ENCODE results near the gene APOM.

APOM gene

DNA sequence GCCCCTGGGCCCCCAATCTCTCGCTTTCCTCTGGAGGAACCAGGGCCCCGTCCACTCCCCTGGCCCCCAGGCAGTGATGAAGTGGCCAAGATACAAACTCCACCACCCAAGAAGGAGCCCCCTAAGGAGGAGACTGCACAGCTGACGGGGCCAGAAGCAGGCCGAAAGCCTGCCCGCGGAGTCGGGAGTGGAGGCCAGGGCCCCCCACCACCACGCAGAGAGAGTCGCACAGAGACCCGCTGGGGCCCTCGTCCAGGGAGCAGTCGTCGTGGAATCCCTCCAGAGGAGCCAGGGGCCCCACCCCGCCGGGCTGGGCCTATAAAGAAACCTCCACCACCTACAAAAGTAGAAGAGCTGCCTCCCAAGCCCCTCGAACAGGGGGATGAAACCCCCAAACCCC lies 24.5 kb upstream of the APOM start:
- no peak for DNase-seq (ENCODE audit: low spot score)

DNA sequence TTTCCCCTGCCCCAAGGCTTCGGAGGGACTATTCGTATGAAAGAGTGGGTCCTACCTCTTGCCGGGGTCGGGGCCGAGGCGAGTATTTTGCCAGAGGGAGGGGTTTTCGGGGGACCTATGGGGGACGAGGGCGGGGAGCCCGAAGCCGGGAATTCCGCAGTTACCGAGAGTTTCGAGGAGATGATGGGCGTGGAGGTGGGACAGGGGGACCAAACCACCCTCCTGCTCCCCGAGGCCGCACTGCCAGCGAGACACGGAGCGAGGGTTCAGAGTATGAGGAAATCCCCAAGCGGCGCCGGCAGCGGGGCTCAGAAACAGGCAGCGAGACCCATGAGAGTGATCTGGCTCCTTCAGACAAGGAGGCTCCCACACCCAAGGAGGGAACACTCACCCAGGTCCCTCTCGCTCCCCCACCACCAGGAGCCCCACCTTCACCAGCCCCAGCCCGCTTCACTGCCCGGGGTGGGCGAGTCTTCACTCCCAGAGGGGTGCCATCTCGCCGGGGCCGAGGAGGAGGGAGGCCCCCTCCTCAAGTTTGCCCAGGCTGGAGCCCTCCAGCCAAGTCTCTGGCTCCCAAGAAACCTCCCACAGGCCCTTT lies 23.9 kb upstream of the APOM start:
- DNase-seq (ENCODE audit: low spot score) = no peak

DNA sequence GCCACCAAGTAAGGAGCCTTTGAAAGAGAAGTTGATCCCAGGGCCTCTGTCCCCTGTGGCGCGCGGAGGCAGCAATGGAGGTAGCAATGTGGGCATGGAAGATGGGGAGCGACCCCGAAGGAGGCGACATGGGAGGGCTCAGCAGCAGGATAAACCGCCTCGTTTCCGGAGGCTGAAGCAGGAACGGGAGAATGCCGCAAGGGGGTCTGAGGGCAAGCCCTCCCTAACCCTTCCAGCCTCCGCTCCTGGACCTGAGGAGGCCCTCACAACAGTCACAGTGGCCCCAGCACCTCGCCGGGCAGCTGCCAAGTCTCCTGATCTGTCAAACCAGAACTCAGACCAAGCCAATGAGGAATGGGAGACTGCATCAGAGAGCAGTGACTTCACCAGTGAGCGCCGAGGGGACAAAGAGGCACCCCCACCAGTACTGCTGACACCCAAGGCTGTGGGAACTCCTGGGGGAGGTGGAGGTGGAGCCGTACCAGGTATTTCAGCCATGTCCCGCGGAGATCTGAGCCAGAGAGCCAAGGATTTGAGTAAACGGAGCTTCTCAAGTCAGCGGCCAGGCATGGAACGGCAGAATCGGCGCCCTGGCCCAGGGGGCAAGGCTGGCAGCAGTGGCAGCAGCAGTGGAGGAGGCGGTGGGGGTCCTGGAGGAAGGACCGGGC lies 23.3 kb upstream of the APOM start:
- DNase-seq (ENCODE audit: low spot score) = no peak

DNA sequence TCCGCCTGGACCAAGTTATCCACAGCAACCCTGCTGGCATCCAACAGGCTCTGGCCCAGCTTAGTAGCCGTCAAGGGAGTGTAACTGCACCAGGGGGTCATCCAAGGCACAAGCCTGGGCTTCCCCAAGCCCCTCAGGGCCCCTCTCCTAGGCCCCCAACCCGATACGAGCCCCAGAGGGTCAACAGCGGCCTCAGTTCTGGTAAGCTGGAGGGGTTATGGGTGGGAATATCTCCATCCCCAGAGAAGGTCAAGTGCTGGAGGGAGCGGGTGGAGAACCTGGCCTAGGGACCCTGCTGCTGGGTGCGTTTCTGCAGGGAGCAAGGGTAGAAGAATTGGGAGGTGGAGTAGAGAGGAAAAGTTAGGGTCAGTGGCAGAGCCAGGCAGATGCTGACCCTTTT lies 22.2 kb upstream of the APOM start:
- no peak for DNase-seq (ENCODE audit: low spot score)

DNA sequence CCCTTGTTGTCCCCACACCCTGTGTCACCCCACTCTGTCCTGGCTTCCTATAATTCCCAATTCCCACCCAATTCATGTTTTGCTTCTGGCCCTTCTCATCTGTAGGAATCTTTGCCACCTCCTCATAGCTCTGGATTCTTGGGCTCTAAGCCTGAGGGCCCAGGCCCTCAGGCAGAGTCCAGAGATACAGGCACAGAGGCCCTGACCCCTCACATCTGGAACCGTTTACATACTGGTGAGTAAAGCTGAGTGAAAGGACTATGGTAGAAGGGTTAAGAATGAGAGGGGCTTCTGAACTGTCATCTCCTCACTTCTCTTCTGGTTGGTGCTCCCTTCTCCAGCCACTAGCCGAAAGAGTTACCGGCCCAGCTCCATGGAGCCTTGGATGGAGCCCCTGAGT lies 21.6 kb upstream of the APOM start:
- peak; percentile 27 for DNase-seq (ENCODE audit: low spot score)

DNA sequence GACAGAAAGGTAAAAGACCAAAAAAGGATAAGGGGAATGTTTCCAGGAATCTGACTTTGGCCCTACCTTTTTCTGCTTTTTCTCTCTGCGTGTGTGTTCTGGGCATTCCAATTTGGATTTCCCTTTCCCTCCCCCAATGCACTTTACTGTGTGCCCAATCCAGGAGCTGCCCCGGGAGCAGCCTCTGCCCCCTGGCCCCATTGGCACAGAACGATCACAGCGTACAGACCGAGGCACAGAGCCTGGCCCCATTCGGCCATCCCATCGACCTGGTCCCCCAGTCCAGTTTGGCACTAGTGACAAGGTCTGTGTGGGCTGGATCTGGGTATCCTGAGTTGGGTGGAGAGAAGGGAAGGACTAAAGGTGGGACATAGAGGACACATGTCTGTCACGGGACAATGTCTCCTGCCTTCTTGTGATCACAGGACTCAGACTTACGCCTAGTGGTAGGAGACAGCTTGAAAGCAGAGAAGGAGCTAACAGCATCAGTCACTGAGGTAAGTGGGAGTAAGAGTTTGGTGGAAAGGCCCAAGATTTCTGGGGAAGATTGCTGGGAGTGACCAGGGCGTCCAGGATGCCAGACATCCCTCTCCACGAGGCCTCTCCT lies 20.6 kb upstream of the APOM start:
- no peak for DNase-seq (ENCODE audit: low spot score)

DNA sequence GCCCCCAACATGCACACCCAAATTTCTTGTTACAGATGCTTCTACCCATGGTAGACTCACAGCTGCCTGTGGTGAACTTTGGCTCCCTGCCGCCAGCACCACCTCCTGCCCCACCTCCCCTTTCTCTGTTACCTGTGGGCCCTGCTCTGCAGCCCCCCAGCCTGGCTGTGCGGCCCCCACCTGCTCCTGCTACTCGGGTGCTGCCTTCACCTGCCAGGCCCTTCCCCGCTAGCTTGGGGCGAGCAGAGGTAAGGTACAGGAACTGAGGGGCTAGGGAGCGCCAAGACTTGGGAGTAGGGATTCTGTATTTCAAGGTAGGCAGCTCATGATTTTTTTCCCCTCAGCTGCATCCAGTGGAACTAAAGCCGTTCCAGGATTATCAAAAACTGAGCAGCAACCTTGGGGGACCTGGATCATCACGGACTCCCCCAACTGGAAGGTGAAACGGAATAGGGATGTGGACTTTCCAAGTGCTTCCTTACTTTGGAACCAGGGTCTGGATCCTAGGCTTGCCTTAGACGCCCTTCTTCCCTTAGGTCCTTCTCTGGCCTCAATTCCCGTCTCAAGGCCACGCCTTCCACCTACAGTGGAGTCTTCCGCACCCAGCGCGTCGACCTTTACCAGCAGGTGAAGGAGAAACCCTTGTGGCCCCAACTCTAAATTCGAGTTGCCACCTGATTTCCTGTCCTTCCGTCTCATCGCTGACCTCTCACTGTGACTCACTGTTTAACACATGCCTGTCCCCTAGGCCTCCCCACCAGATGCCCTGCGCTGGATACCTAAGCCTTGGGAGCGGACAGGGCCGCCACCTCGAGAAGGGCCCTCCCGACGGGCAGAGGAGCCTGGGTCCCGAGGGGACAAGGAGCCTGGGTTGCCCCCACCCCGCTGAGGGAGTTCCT lies 18.7 kb upstream of the APOM start:
- no peak for DNase-seq (ENCODE audit: low spot score)

DNA sequence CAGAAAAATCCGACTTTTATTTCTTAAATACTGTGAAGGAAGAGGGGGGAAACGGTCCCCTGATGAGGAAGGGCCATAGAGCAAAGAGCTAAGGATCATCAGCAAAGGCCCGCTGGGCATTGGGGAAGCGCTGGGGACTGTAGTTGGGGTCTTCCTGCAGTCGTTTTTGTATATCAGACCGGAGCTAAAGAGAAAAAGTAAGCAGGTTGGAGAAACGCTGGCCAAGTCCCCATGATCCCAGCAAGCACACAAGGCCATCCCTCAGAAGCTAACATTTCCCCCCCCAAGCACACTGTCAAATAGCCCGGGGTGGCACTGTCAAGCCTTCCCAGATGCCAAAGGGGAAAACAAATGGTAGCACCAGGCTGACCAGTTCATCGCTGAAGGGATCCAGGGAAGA lies 16.7 kb upstream of the APOM start:
- DNase-seq (ENCODE audit: low spot score) = no peak

DNA sequence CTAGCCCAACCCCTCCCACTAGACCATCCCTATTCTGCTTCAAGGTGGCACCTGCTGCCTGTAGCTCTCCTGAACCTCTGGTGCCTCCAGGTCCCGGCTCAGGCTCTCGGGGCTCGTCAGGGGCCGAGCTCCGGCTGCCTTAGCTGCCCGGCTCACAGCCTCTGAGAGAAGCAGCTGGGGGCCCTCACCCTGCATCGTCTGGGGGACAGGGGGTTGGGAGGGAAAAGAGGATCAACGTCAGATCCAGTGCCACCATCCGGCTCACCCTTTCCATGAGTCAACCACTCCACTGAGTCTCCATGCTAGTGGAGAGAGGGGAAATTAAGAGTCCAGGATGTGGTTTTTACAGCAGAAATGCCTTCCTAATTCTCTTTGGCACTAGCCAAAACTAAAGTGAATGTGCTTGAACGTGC lies 16.2 kb upstream of the APOM start:
- peak; percentile 73 for DNase-seq (ENCODE audit: low spot score)

DNA sequence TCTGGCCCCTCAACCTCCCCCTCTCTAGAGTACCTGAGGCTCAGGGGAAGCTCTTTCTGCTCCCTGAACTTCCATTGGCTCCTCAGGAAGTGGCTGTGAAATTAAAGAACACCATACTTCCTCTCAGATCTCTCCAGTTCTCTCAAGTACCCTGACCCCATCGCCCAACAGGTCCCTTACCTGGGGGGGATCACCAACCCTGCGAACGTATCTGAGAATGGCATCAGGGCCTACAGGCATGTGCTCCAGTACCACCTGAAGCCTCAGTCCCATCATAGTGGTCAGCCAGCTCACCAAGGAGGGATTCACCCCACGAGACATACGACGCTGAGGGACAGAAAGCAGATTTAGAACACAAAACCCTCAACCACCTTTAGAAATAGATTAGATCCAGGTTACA lies 15.1 kb upstream of the APOM start:
- DNase-seq (ENCODE audit: low spot score) = no peak

DNA sequence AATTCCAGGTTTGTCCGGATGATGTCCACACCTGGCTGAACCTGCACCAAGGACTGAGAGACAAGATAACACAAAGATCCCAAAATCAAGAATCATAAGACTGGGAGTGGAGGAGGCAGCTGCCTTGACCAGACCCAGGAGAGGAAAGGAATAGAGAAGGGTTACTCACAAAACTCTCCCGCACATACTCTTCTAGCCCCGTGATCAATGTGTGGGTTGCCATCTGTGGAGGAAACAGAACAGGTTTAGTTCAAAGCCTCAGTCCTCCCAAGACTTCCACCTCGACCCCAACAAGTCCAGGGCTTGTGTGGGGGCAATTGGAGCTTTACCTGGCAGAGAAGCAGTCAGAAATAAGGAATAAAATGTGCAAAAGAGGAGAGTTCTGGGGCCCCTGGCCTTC lies 14.3 kb upstream of the APOM start:
- DNase-seq (ENCODE audit: low spot score) = no peak

DNA sequence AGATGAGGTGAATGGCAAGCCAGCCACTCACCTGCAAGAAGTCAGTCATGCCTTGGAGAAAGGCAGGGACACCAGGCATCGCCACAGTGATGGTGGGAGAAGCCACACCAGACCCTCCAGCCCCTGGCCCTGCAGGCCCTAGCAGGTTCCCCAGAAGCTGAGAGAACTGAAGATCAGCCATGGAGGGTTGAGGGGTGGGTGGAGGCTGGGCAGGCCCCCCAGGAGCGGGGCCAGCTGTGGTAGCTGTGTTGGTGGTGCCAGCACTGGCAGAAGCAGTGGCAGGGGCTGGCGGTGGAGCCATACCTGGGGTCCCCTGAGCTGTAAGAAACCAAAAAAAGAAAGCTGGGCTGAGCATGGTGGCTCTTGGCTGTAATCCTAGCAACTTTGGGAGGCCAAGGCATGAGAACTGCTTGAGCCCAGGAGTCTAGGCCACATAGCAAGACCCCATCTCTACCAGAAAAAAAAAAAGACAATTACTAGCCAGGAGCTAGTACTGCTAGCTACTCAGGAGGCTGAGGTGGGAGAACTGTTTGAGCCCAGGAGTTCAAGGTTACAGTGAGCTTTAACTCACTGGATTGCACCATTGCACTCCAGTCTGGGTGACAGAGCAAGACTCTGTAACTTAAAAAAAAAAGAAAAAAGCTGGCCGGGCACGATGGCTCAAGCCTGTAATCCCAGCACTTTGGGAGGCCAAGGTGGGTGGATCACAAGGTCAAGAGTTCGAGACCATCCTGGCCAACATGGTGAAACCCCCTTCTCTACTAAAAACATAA lies 12.7 kb upstream of the APOM start:
- no peak for DNase-seq (ENCODE audit: low spot score)

DNA sequence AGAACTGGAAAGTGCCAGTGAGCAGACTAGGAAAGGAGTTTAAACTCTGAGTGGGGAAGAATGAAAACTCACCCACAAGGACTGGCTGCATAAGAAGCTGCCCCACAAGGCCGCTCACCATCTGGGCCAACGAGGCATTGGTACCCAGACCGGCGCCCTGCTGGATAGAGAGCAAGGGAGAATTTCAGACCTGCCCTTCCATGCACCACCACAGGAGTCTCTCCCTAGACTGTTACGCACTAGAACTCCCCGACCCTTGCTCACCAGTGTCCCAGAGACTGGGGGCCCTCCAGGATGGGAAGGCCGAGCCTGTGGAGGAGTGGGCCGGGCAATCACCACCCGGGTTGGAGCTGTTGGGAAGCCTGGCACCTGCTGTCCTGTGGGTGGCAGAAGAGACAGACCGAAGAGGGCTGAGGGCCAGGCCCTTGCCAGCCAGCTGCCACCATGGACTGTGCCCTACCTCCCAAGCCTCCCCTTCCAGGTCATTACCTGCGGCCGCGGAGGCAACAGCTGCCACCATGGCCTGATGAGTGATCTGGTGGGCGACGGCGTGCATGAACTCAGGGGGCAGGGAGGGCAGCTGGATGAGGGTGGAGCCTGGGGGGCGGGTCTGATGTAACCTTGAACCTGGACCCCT lies 11.8 kb upstream of the APOM start:
- DNase-seq (ENCODE audit: low spot score) = no peak

DNA sequence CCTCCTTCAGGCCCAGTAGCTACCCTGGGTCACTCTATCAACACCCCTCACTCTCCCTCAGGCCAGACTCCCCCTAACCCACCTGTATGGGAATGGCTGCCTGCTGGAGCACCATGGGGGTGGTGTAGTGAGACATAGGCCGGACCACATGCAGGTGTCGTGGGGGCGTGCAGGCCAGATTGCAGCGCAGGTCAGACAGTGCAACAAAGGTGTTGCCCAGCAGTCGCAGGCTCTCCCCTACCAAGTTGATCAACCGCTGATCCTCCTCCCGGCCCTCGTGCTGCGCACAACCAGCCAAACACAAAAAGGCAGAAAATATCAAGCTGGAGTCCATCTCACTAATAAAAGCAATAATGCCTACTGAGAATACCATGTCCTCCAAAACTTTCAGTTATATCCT lies 10.4 kb upstream of the APOM start:
- DNase-seq (ENCODE audit: low spot score) = no peak

DNA sequence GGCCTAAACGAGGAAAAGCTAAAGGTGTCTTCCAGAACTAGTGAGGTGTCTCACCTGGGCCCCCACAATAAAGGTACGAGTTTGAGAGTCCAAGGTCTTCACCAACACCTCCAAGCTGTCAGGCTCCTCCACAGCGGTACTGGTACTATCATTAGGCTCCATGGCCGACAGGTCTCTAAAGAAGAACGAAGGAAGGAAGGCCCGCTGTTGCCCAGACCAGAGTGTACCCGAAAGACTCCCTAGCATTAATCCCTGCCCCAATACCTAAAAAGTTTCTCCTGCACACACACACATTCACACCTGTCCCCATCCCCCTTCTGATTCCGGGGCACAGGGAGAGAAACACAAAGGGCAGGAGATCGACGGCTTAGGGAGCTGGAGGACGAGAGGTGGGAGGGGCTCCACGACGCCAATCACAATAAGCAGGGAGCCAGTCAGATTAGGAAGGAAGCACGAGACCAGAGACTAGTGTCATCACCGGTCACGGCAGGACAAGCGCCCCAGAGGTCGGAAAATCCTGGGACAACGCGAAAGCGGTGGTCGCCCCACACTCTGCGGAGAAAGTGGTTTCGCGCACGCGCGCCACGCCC lies 4.0 kb upstream of the APOM start:
- peak; percentile 82 for DNase-seq (ENCODE audit: low spot score)

DNA sequence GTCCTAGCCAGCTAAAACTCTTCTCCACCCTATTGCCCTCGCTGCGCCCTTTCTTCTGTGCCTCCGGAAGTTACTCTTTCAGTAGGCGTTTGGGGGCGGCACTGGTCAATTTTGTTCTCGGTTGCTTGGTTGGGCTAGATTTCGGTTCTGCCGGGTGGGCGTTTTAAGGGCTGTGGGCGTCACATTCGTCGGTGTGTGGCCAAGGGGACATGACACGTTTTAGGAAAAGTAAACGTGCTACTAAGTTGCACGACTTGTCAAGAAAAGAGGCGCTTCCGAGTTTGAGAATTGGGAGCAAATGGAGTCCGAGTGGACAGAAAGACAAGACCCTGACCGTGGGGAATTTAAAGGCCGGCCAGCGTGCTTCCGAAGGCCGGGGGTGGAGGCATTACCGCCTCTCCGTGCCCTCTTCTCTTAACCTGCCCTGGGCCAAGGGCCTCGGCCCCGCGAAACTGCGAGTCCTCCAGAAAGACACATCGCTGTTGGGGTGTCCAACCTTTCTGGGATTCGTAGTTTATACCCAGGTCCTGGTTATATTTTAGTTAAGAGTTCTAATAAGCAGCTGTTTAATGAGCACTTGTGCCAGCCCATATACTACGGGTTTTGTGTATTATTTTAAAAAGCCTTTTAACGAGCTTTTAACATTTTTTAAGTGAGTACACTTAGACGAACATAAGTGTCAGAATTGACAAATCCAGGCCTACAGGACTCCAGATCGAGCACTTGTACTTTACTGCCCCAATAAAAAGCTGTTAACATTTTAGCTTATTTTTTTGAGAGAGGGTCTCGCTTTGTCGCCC lies 2.6 kb upstream of the APOM start:
- peak; percentile 90 for DNase-seq (ENCODE audit: low spot score)

DNA sequence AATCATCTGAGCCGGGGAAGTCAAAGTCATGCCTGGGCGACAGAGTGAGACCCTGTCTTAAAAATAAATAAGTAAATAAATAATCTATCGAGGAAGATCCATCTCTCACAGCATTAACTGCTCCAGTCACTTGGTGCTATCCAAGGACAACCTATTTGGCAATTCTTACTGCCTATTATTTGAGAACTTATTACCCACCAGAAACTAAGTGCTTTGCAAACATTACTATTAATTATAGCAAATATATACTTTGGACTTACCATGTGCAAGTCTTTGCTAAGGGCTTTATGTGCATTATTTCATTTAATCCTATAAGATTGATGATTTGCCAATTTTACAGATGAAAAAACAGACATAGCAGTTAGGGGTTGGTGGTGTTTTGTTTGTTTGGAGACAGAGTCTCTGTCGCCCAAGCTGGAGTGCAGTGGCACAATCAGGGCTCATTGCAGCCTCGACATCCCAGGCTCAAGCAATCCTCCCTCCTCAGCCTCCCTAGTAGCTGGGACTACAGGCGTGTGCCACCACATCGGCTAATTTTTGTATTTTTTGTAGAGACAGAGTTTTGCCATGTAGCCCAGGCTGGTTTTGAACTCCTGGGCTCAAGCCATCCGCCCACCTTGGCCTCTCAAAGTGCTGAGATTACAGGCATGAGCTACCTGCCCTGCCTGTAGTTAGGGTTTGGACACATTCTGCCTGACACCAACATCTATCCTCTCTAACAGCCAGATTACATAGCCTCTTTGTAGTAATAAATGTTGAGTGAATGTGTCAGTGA lies 933 bp upstream of the APOM start:
- no peak for DNase-seq (ENCODE audit: low spot score)

DNA sequence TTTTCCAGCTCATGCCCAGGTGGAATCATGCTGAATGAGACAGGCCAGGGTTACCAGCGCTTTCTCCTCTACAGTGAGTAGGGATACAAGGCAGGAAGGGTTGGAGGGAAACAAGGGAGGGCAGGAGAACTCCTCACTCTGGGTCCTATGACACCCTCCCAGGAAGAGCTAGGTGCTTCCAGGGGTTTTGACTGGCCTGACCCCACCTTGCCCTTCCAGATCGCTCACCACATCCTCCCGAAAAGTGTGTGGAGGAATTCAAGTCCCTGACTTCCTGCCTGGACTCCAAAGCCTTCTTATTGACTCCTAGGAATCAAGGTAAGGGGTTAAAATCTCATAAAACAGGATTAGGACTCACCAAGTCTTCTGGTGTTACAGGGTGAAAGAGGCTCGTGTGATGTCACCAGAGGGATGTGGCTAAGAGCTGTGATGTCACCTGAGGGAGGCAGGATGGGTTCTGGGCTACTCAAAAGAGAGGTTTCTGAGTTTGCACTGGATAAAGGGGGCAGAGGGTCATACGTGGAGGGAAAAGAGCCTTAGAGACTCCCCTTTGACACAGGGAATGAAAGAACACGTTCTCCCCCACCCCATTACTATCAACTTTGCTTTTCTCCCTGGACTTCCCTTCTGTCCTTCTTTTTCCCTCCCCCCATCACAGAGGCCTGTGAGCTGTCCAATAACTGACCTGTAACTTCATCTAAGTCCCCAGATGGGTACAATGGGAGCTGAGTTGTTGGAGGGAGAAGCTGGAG lies 1.9 kb downstream of the APOM start:
- DNase-seq (ENCODE audit: low spot score) = no peak
